AG10803 (cell line): ENCODE measurements around the gene ADAMTS14.

Experiments used
- DNase-seq: peaks from one replicate; pipeline ENCODE4 v3.0.0; 2010; ENCODE audit warnings: low read depth
- H3K4me3 ChIP-seq: 2 replicates; pipeline ENCODE4 v1.5.1; 2011; ENCODE audit warnings: mild to moderate bottlenecking, low read length, control low read depth
- TF ChIP-seq, protein P1 (sequence below): conservative IDR thresholded peaks from 2 replicates; pipeline ENCODE4 v1.5.1; 2011; ENCODE audit warnings: mild to moderate bottlenecking, low read length, control low read depth, inconsistent platforms

The ADAMTS14 gene

DNA sequence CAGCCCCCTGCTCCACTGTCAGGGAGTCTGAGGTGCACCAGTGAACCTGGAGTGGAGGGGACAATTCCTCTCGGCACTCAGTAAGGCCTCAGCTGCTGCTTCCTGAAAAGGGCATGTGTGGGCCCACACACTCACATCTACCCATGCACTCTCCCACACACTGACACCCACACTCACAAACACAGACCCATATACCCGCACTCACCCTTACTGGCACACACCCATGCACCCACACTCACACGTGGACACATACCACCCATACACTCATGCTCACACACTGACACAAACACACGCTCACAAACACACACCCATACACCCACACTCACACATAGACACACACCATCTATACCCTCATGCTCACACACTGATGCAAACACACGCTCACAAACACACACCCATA lies 31.9 kb downstream of the ADAMTS14 start:
- no peak for DNase-seq
- no peak overlapping the region for H3K4me3 ChIP-seq
- TF ChIP-seq, protein P1, sequence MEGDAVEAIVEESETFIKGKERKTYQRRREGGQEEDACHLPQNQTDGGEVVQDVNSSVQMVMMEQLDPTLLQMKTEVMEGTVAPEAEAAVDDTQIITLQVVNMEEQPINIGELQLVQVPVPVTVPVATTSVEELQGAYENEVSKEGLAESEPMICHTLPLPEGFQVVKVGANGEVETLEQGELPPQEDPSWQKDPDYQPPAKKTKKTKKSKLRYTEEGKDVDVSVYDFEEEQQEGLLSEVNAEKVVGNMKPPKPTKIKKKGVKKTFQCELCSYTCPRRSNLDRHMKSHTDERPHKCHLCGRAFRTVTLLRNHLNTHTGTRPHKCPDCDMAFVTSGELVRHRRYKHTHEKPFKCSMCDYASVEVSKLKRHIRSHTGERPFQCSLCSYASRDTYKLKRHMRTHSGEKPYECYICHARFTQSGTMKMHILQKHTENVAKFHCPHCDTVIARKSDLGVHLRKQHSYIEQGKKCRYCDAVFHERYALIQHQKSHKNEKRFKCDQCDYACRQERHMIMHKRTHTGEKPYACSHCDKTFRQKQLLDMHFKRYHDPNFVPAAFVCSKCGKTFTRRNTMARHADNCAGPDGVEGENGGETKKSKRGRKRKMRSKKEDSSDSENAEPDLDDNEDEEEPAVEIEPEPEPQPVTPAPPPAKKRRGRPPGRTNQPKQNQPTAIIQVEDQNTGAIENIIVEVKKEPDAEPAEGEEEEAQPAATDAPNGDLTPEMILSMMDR = no peak

DNA sequence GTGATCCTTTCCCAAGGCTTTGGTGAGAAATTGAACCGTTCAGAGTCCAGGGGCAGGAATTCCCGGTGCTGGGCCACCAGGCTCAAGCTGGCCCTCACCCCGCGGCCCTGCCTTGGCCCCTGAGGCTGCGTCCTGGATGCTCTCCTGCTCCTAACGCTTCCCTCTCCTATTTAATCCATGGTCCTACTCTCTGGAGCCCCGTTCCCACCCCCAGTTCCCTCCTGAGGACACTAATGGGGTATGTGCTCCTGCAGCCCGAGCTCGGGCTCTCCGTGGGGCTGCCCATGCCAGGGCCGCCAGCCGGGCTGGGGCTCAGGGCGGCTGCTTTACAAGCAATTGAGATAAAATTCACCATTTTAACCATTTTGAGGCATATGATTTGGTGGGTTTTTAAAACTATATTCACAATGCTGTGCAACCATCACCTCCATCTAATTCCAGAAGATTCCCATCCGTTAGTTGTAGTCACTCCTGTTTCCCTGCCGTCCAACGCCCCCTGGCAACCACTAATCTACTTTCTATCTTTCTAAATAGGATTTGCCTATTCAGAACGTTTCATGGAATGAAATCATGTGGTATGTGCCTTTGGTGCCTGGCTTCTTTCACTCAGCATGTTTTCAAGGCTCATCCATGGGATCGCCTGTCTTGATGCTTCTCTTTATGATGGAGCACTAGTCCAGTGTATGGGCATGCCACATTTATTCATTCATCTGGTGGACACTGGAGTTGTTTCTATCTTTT lies 33.0 kb downstream of the ADAMTS14 start:
- H3K4me3 ChIP-seq = no peak overlapping the region
- TF ChIP-seq, protein P1 = no peak
- no peak for DNase-seq

GRCh38 chr10:70711177-70711576 lies 38.9 kb downstream of the ADAMTS14 start:
- DNase-seq = no peak
- H3K4me3 ChIP-seq = no peak overlapping the region
- TF ChIP-seq, protein P1 = no peak

- no peak for DNase-seq
- H3K4me3 ChIP-seq = no peak overlapping the region
- TF ChIP-seq, protein P1 = no peak
Observed at GRCh38 chr10:70711911-70712310, 39.6 kb downstream of the ADAMTS14 start.

GRCh38 chr10:70714245-70714644 lies 41.9 kb downstream of the ADAMTS14 start:
- no peak for DNase-seq
- TF ChIP-seq, protein P1 = no peak
- H3K4me3 ChIP-seq = no peak overlapping the region

GRCh38 chr10:70714951-70715350 lies 42.6 kb downstream of the ADAMTS14 start:
- TF ChIP-seq, protein P1 = no peak
- no peak for DNase-seq
- H3K4me3 ChIP-seq = no peak overlapping the region
